HG03354 (cell line): ENCODE measurements around the gene NUMB.

Source experiments
- ATAC-seq: cut with Tn5 transposase; IDR thresholded peaks from one replicate; pipeline ENCODE4 v1.9.1; 2021; ENCODE audit warnings: mild to moderate bottlenecking; ENCODE audit not compliant: unreplicated experiment, poor library complexity, severe bottlenecking

NUMB gene

GRCh38 chr14:73238424-73238852 is 219.9 kb downstream of the NUMB start:
- no peak for ATAC-seq

GRCh38 chr14:73237786-73238423 is 220.4 kb downstream of the NUMB start:
- ATAC-seq: no peak

DNA sequence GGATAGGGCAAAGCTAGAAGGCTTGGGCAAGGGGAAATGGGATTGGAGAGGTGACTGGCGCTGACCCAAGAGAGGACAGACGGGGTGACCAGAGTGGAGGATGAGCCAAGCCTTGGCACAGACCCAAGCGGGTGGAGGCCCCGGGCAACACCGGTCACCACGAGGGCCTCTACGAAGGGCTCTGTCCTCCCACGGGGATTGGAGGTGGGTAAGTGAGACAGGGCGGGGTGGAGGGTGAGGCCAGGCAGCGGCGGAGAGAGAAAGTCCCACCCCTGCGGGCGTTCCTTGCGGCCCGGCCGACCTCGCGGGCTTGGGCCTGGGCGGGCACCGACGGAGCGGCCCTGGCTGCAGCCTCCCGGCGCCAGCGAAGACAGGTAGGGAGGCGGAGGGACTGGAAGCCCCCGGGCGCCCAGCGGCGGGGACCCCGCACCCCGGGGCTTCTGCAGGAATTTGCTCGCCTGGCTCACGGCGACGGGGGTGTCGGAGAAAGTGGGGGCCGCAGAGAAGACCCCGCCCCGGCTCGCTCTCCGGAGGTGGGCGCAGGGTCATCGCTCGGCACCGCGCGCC is 221.0 kb downstream of the NUMB start, which contains the start of gene PAPLN:
Gene PAPLN, plus strand, starts transcription at position 288 of the 567 bp plus-strand sequence. CDS start 2,273 bp downstream, outside the sequence.
- ATAC-seq: no peak

DNA sequence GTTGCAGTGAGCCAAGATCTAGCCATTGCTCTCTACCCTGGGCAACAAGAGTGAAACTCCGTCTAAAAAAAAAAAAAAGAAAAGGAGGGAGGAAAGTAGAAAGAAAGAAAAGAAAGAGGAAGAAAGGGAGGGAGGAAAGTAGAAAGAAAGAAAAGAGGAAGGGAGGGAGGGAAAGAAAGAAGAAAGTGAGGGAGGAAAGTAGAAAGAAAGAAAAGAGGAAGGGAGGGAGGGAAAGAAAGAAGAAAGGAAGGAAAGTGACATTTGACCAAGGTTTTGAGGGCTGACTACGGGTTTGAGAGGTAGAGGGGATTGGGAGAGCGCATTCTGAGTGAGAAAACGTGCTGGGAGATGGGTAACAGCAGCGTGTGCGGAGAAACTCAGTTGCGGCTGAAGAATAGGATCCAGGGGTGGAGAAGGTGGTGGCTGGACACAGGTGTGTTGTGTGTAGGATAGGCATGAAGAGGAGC is 221.6 kb downstream of the NUMB start:
- no peak for ATAC-seq

- no peak for ATAC-seq
Measured at GRCh38 chr14:73236157-73236556, 222.2 kb downstream of the NUMB start.

GRCh38 chr14:73235531-73236155 is 222.7 kb downstream of the NUMB start:
- no peak for ATAC-seq

DNA sequence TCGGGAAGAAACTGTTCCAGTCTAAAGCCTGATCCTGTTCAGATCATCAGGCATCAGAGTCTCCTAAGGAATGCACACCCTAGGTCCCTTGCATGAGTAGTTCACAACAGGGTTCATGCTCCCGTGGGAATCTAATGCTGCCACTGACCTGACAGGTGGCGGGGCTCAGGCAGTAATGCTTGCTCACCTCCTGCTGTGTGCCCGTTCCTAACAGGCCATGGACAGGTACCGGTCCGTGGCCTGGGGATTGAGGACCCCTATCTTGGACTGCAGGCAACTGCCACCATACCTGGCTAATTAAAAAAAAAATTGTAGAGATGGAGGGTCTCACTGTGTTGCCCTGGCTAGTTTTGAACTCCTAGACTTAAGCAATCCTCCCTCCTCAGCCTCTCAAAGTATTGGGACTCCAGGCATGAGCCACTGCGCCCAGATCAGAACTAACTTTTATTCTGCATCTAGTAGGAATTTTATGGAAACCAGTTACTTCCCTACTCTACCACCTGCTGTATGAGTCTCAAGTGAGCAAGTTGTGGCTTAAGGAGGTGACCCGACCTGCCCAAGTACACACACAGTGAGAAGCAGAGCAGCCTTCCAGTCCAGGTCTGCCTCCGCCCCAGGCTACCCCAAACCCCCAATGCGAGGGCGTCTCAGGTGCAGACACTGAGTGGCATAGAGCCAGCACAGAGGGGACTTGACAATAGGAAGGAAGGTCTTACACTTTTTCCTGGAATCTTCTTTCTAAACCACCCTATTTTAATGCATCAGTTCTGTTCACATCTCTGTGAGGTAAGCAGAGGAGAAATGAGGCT is 223.6 kb downstream of the NUMB start:
- ATAC-seq: no peak

DNA sequence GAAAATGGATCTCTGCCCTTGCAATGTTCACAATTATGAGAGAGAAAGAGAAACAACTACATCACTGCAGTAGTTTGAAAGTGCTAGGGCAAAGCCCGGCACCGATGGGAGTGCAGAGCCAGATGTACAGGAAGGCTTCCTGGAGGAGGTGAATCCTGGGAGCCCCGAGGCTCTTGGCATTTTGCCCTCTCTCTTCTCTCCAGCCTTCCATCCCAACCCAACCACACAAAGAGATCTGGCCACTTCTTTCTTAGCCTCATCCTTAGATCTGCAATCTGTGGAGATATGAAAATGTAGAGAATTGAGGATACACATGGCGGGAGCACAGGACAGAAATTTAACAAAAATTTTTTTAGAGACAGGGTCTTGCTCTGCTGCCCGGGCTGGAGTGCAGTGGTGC is 224.3 kb downstream of the NUMB start:
- no peak for ATAC-seq

DNA sequence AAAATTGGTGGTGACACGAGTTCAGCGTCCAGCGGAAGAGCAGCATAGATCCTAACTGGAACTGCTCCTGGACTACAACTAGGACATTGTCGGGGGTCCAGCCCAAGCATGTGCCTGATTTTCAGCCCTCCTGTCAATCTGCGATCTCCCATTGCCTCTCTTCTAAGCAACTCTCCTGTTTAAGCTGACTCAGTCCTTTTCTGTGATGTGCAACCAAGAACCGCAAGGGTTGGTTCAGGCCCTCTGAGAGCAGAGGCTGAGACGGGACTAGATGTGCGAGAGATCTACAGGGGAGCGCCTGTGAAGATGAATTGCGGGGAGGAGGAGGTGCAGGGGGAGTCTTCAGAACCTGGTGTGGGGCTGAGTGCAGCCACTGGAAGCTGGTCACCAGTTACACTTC is 224.8 kb downstream of the NUMB start:
- no peak for ATAC-seq

DNA sequence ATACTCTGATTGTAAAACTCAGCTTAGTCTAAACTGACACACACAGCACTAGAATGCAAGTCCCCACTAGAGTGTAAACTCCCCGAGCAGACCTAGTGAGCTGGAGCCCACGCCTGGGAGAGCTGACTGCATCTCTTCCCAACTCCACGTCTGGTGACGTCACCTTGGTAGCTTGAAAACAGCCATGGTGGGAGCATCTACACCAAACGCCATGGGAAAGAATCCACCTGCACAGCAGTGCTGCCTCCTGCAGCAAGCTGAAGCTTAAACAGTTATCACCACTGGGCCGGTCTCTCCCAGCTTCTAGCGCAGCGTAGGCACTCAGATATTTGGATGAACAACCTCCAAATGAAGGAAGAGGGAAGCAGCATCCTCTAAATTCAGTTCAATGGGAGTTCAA is 225.4 kb downstream of the NUMB start:
- ATAC-seq: no peak

DNA sequence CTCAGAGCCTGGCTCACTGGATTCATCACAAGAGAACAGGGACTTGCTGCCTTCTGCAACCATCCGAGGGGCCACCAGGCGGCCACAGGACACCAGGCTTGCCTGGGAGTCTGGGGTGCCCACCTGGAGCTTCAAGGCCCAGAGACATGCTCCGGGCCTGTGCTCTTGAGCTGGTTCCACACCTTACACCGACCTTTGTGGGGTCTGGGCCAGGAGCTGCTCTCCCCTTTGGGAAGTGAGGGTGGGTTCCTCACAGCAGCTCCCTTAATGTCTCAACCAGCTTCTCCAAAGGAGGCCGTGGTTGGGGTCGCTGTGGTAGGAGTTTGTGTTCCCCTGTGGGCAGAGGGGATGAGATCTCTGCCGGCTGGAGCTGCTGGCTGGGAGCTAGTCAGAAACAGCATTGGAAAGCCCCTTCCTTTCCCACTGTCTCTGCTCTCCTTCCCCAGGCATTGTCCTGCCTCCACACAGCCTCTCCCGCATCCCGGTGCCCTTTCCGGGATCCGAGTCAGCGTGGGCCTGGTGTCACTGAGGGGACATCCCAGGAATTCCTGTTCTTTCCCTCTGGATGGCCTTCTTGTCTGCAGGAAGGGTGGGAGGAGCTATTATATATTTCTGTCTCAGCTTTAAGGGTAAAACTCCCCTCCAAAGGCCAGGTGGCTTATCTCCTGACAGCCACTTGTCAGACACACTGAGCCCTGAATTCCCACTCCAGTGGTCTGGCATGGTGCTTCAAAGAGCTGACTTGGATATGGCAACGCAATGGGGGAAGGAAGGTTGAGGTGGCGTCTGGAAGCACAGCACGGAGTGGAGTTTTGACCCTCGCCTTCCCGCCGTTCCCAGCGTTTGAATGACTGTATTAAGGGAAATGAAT is 226.1 kb downstream of the NUMB start:
- no peak for ATAC-seq

DNA sequence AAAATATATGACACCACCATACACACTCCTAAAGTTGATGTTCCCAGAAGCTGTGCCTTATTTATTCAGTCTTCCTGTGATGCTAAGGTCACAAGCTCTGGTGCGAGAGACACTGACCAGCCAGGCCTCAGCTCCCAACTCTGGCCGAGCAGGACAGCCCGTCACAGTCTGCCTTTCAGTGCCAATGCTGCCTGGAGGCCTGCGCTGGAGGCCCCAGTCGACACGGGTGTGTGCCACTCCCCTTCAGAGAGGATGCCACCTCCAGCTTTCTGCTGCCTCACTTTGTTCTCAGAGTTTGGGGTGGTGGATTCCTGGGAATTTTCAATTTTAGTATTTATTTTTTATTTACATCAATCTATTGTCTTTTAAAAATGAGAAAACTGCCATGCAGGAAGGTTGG is 228.3 kb downstream of the NUMB start:
- no peak for ATAC-seq

DNA sequence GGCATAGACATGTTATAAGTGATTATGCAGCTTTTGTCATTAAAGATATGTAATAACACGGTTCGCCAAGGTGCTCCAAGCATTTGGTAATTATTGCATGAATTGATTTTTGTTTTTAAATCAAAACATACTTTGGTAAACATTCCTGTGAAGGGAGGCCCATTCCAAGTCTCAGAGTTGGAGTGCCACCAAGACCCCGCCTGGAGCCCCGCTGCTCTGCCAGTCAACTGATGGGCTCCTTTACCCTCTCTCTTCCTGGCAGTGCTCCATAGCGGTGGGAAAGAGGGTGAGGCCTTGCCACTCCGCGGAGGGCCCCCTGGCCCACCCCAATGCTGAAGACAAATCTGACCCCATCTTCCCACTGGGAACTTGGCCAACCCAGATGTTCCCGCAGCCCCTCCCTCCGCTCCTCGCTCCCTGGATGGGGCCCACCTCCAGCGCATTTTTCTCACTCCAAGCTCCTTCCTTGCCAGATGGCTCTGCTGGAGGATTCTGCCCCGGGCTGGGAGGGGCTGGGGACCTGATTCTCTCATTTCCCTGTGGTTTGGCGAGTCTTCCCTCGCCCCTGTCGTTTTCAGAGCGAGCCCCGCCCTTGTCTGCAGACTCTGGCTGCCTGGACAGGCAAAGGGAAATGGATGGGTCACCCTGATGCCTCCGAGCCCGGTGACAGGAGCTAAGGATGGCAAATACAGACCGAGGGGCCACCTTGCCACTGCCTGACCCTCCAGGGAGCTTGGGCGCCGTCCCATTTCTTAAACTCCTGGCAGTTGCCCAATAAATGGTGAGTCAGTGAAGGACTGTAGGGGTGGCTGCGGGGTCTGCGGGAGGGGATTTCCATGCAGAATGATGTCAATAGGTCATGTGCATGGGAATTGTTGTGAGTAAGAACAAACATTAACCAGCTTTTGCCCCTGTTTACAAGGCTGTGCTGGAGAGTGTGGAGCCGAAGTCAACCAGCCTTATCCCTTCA is 230.2 kb downstream of the NUMB start:
- no peak for ATAC-seq

GRCh38 chr14:73225496-73225895 is 232.8 kb downstream of the NUMB start:
- no peak for ATAC-seq
